GM04503 (cell line): ENCODE results near the gene ZNHIT2.
"Not testable (repeated sequence)": the region's sequence is repeated elsewhere in the genome, so short reads cannot be mapped to it uniquely, and the experiment has no call there.

Source experiments
- DNase-seq: peaks from one replicate; pipeline ENCODE4 v3.0.0-alpha.2; 2012; ENCODE audit warnings: low read depth

The ZNHIT2 gene

DNA sequence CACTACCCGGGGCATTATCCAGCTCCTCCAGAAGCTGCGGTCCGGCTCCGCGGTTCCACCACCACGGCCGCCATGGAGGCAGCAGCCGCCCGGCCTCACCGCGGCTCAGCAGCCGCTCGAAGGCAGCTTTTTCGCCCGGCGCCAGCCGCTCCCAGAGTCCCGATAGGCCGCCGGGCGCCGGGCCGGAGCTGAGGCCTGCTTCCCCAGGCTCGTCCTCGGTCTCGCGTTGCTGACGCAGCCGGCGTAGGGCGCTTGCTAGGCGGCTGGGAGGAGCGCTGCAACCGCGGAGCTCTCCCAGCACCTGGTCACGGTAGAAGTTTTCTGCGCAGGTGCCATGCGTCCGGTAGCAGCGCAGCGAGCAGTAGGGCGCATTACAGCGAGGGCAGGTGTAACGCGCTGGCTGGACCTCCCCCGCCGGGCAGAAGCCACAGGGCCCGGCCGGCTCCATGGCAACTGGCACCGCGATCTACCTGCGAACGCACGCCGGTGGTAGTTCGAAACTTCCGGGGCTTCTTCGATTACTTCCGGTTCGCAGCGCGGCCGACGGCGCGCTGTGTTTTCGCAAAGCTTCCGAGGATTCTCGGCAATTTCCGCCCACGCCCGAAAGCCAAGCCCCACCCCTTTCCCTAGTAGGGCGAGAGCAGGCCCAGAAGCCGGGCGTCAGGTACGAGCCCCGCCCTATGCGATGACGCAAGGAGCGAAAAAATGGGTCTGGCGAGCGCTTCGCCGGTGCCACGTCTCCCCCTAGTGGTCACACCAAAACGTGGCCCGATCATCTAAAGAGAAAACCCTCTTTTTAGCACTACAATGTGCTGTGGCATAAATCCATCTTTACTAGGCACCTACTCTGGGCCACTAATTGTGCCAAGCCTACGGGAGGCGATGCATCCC lies at the start of gene ZNHIT2:
Gene ZNHIT2 (minus strand): TSS at position 496 of the 891 bp plus-strand sequence. CDS start 48 bp downstream, at position 448.
- DNase-seq: peak; percentile 87

DNA sequence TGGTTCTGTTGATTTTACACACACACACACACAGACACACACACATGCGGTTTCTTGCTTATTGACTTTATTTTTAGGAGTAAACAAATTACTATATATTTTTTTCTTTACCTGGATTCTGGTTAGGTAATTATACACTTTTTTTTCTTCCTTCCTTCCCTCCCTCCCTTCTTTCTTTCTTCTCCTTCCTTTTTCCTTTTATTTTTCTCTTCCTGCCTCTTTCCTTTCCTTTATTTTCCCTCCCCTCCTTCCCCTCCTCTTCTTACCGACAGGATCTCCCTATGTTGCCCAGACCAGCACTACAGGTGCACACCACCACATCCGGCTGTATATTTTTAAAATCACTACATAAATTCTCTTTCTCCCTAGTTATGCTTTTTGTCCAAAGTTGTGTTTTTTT lies 49.4 kb upstream of the ZNHIT2 start:
- DNase-seq: no peak

GRCh38 chr11:65165410-65166317 lies 48.2 kb upstream of the ZNHIT2 start:
- DNase-seq: no peak

DNA sequence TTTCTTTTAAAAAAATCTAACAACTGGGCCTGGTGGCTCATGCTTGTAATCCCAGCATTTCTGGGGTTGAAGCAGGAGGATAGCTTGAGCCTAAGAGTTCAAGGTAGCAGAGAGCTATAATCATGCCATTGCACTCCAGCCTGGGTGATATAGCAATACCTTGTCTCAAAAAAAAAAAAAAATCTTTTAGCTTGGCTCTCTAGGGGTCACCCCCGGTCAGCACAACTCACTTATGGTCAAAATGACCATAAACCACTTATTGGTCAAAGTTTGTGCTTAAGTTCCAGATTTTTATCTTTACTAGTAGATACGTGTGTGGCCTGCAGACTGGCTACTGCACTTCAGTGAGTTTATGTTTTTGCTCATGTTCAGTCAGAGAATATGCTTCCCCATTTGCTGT lies 46.2 kb upstream of the ZNHIT2 start:
- no peak for DNase-seq

GRCh38 chr11:65160643-65161042 lies 43.1 kb upstream of the ZNHIT2 start:
- DNase-seq: no peak

GRCh38 chr11:65159012-65159411 lies 41.5 kb upstream of the ZNHIT2 start:
- DNase-seq: no peak

DNA sequence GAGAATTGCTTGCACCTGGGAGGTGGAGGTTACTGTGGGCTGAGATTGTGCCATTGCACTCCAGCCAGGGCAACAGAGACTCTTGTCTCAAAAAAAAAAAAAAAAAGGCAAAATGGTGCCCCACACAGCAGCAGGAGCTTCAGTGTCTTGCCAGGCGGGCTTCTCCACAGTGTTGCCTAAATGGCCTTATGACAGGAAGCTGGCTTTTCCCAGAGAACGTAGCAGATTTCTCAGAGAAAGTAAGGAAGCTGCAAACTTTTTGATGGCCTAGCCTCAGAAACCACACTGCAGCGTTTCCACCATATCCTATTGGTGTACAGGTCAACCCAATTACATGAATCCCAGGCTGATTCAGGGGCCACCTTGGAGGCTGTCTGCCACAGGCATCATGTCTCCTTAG lies 39.8 kb upstream of the ZNHIT2 start:
- DNase-seq: no peak

DNA sequence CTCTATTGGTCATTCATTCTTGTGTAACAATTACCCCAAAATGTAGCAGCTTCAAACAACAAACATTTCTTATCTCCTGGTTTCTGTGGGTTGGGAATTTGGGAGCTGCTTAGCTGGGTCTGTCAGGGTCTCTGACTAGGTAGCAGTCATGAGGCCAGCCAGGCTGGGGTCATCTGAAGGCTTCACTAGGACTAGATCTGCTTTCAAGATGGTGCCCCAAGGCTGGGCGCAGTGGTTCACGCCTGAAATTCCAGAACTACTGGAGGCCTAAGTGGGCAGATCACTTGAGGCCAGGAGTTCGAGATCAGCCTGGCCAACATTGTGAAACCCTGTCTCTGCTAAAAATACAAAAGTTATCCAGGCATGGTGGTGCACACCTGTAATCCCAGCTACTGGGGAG lies 39.4 kb upstream of the ZNHIT2 start:
- no peak for DNase-seq

DNA sequence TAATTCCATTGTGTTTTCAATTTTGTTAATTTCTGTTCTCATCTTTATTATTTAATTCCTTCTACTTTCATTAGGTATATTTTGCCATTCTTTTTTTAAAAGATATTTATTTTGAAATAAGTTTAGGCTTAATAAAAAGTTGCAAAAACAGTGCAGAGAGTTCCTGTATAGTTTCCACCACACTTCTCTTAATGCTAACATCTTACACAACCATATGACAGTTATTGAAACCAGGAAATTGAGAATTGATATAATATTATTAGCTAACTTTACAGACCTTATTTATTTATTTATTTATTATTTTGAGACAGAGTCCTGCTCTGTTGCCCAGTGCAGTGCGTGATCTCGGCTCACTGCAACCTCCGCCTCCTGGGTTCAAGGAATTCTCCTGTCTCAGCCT lies 38.8 kb upstream of the ZNHIT2 start:
- no peak for DNase-seq

GRCh38 chr11:65152122-65152521 lies 34.6 kb upstream of the ZNHIT2 start:
- no peak for DNase-seq

- no peak for DNase-seq
These were observed 33.9 kb upstream of the ZNHIT2 start for GRCh38 chr11:65151331-65151899.

GRCh38 chr11:65150509-65151299 lies 33.2 kb upstream of the ZNHIT2 start:
- DNase-seq: peak; percentile 68

DNA sequence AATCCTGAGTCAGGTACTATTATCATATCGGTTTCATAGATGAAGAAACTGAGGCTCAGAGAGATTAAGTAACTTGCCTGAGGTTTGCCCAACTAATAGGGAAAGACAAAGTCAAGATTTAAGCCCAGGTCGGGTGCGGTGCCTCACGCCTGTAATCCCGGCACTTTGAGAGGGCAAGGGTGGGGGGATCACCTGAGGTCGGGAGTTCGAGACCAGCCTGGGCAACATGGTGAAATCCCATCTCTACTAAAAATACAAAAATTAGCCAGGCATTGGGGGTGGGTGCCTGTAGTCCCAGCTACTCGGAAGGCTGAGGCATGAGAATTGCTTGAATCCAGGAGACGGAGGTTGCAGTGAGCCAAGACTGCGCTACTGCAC lies 32.6 kb upstream of the ZNHIT2 start:
- not testable (repeated sequence) for DNase-seq

DNA sequence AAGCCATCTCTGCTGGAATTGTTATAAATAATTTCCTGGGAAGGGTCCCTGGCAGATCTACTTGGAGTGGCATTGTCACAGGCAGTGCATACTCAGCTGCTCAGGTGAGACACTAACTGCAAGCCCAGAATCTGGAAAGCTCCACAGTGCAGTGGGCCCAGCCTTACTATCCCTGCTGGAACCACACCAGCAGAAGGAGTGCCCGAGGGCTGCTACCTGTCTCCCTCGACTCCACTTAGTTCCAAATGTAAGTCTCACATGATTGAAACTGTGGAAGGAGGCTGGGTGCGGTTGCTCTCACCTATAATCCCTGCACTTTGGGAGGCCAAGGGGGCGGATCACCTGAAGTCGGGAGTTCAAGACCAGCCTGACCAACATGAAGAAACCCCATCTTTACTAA lies 31.2 kb upstream of the ZNHIT2 start:
- DNase-seq: no peak

GRCh38 chr11:65147352-65148075 lies 30.0 kb upstream of the ZNHIT2 start:
- no peak for DNase-seq

GRCh38 chr11:65141896-65142494 lies 24.5 kb upstream of the ZNHIT2 start:
- no peak for DNase-seq

DNA sequence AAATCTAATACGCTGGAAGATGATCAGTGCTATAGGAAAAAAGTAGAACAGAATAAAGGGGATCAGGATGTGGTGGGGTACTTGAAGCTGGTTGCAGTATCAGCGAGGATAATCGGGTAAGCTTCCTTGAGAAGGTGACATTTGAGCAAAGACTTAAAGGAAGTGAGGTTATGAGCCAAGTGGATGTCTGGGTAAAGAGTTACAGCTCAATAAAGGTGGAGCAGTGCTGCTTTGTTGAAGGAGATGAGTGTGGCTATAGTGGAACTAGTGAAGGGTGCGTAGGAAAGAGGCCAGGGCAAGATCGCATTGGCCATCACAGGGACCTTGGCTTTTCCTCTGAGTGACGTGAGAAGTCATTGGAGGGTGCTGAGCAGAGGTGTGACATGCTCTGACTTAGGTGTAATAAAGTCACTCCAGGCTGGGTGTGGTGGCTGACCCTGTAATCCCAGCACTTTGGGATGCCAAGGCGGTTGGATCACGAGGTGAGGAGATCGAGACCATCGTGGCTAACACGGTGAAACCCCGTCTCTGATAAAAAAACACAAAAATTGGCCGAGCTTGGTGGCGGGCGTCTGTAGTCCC lies 19.1 kb upstream of the ZNHIT2 start:
- no peak for DNase-seq

GRCh38 chr11:65135633-65136145 lies 18.2 kb upstream of the ZNHIT2 start:
- no peak for DNase-seq

GRCh38 chr11:65134952-65135632 lies 17.6 kb upstream of the ZNHIT2 start:
- DNase-seq: peak; percentile 90
